ENCODE data around the gene SYNC. TPM values are rescaled to one million over a fixed set of nuclear protein-coding genes. Genes with fewer than 3 reads are reported as not detected.

Gene SYNC
- total and polyA plus RNA-seq, 2 of the 8 experiments (the other 6 are each of a cell fraction or from before 2014, with no cell fraction given): 0.06 to 0.17 TPM

GRCh38 chr1:32716312-32717148 lies 14.0 kb upstream of the SYNC start (continued):
- TF ChIP-seq EZH2 (IDR thresholded peaks at IDR 0.05; ENCODE audit: low read depth, low read length, severe bottlenecking) (no peak), CEBPB (IDR thresholded peaks at IDR 0.05; ENCODE audit: low read depth, low read length) (peak; percentile 99), RBBP5 (IDR thresholded peaks at IDR 0.05; ENCODE audit: borderline replicate concordance, low read depth, low read length) (peak; percentile 27; the same call in 1 of the 2 replicates), MAX (IDR thresholded peaks at IDR 0.05) (peak; percentile 46; the same call in 1 of the 2 replicates), YY1 (IDR thresholded peaks at IDR 0.05; ENCODE audit: low read depth, low read length) (no peak), CHD2 (IDR thresholded peaks at IDR 0.05; ENCODE audit: low read length) (peak; percentile 42; the same call in 1 of the 2 replicates), USF2 (IDR thresholded peaks at IDR 0.05; ENCODE audit: low read length) (no peak), HDAC2 (IDR thresholded peaks at IDR 0.05; ENCODE audit: borderline replicate concordance in 1 of 2, low read depth in 2 of 2, low read length in 2 of 2) (no peak), SUZ12 (IDR thresholded peaks at IDR 0.05; ENCODE audit: low read length) (no peak), FOSL1 (IDR thresholded peaks at IDR 0.05; ENCODE audit: insufficient read depth, low read depth, low read length) (no peak), POU5F1 (IDR thresholded peaks at IDR 0.05; ENCODE audit: low read depth, low read length) (no peak), POLR2A (IDR thresholded peaks at IDR 0.05; ENCODE audit: control extremely low read depth in 1 of 2, low read depth in 2 of 2, low read length in 2 of 2) (peak in 1 of 2 experiments; percentile 39; a peak in 1 of 3 replicates), TBP (IDR thresholded peaks at IDR 0.05; ENCODE audit: low read depth, low read length) (peak; percentile 31; the same call in 1 of the 2 replicates), KDM5A (IDR thresholded peaks at IDR 0.05; ENCODE audit: low read length) (no peak), JUND (IDR thresholded peaks at IDR 0.05; ENCODE audit: low read length) (no peak), NRF1 (IDR thresholded peaks at IDR 0.05; ENCODE audit: low read depth, low read length) (no peak), JUN (IDR thresholded peaks at IDR 0.05; ENCODE audit: low read depth, low read length) (no peak), SP2 (IDR thresholded peaks at IDR 0.05; ENCODE audit: low read length) (no peak), CBX8 (IDR thresholded peaks at IDR 0.05; ENCODE audit: borderline replicate concordance, low read depth, low read length) (no peak), CREB1 (IDR thresholded peaks at IDR 0.05) (peak; percentile 62; the same call in 1 of the 2 replicates), EGR1 (IDR thresholded peaks at IDR 0.05; ENCODE audit: borderline replicate concordance, low read depth, low read length) (no peak), SIN3A (conservative IDR thresholded peaks at IDR 0.05 in 1 of 2, IDR thresholded peaks at IDR 0.05 in 1 of 2; ENCODE audit: low read depth in 1 of 2, low read length in 2 of 2) (peak in 1 of 2 experiments; percentile 70; a peak in 1 of 4 replicates), SP1 (IDR thresholded peaks at IDR 0.05; ENCODE audit: low read depth, low read length) (peak; percentile 84; the same call in 1 of the 2 replicates), CBX5 (IDR thresholded peaks at IDR 0.05; ENCODE audit: low read depth, low read length) (no peak)
